GM12892 (cell line): ENCODE measurements around the gene ZNRF2.

Source experiments
- DNase-seq: peaks from one replicate; pipeline ENCODE4 v3.0.0; 2011; ENCODE audit not compliant: insufficient read length
- FAIRE-seq: peaks from 2 replicates; lab custom pipeline; 2011; peaks lifted over from hg19 to GRCh38; lab: Jason Lieb, UNC
- POLR2A ChIP-seq: IDR thresholded peaks from 2 replicates; pipeline ENCODE4 v1.6.1; 2011; ENCODE audit warnings: low read depth, low read length, control low read depth
- POLR2AphosphoS5 ChIP-seq: IDR thresholded peaks from 2 replicates; pipeline ENCODE4 v1.6.1; 2011; ENCODE audit warnings: low read depth, low read length, control low read depth
- TAF1 ChIP-seq: IDR thresholded peaks from 2 replicates; pipeline ENCODE4 v1.6.1; 2011; ENCODE audit warnings: low read depth, mild to moderate bottlenecking, control low read depth, low read length, borderline replicate concordance

Gene ZNRF2

GRCh38 chr7:30302656-30303311 is 18.4 kb downstream of the ZNRF2 start:
- TF ChIP-seq POLR2AphosphoS5, result no peak
- TF ChIP-seq POLR2A, result no peak
- TF ChIP-seq TAF1, result no peak
- no peak for DNase-seq

GRCh38 chr7:30303312-30304039 is 19.1 kb downstream of the ZNRF2 start:
- no peak for TF ChIP-seq POLR2A
- no peak for TF ChIP-seq POLR2AphosphoS5
- no peak for TF ChIP-seq TAF1
- FAIRE-seq, result peak; percentile 85
- DNase-seq, result no peak

More at GRCh38 chr7:30302656-30303311, 18.4 kb downstream of the ZNRF2 start:
- no peak for FAIRE-seq

- no peak for DNase-seq
- TF ChIP-seq POLR2AphosphoS5 (no peak), POLR2A (no peak), TAF1 (no peak)
Measured at GRCh38 chr7:30304177-30304884, 19.9 kb downstream of the ZNRF2 start.

GRCh38 chr7:30306976-30307375 is 22.6 kb downstream of the ZNRF2 start:
- FAIRE-seq, result no peak
- no peak for DNase-seq
- no peak for TF ChIP-seq POLR2AphosphoS5
- no peak for TF ChIP-seq TAF1
- TF ChIP-seq POLR2A, result no peak

More at GRCh38 chr7:30304177-30304884, 19.9 kb downstream of the ZNRF2 start:
- FAIRE-seq, result no peak

GRCh38 chr7:30308389-30308788 is 24.0 kb downstream of the ZNRF2 start:
- FAIRE-seq (no peak), DNase-seq (no peak)
- TF ChIP-seq TAF1 (no peak), POLR2AphosphoS5 (no peak), POLR2A (no peak)

GRCh38 chr7:30309302-30309701 is 24.9 kb downstream of the ZNRF2 start:
- FAIRE-seq, result no peak
- TF ChIP-seq POLR2AphosphoS5 (no peak), POLR2A (no peak), TAF1 (no peak)
- no peak for DNase-seq

- FAIRE-seq, result peak; percentile 66
- DNase-seq, result no peak
- no peak for TF ChIP-seq TAF1
- no peak for TF ChIP-seq POLR2A
- no peak for TF ChIP-seq POLR2AphosphoS5
Measured at GRCh38 chr7:30309842-30310435, 25.5 kb downstream of the ZNRF2 start.

- TF ChIP-seq POLR2A (no peak), TAF1 (no peak), POLR2AphosphoS5 (no peak)
- FAIRE-seq, result no peak
- DNase-seq, result no peak
Measured at GRCh38 chr7:30310674-30311362, 26.4 kb downstream of the ZNRF2 start.

- no peak for DNase-seq
Measured at GRCh38 chr7:30312178-30312577, 27.8 kb downstream of the ZNRF2 start.

GRCh38 chr7:30313348-30313747 is 29.0 kb downstream of the ZNRF2 start:
- no peak for DNase-seq
- TF ChIP-seq POLR2A, result no peak
- no peak for TF ChIP-seq POLR2AphosphoS5
- no peak for TF ChIP-seq TAF1
- FAIRE-seq, result no peak

More at GRCh38 chr7:30312178-30312577, 27.8 kb downstream of the ZNRF2 start:
- no peak for FAIRE-seq
- TF ChIP-seq TAF1 (no peak), POLR2AphosphoS5 (no peak), POLR2A (no peak)

- TF ChIP-seq POLR2AphosphoS5, result no peak
- no peak for TF ChIP-seq POLR2A
- TF ChIP-seq TAF1, result no peak
- FAIRE-seq (no peak), DNase-seq (no peak)
Measured at GRCh38 chr7:30313793-30314192, 29.4 kb downstream of the ZNRF2 start.

- TF ChIP-seq TAF1, result no peak
- no peak for TF ChIP-seq POLR2A
- TF ChIP-seq POLR2AphosphoS5, result no peak
- FAIRE-seq, result no peak
- no peak for DNase-seq
Measured at GRCh38 chr7:30315589-30315988, 31.2 kb downstream of the ZNRF2 start.
